CD8-positive, alpha-beta memory T cell (primary cell): ENCODE results near the gene ZSCAN31. TPM values are rescaled to one million over a fixed set of nuclear protein-coding genes. Genes with fewer than 3 reads are reported as not detected.

ENCODE experiments used
- CTCF ChIA-PET: fragments of 350-600 bp; sonication (Branson Sonifier 250); formaldehyde crosslinking; loops from one replicate; lab custom pipeline; 2021; ENCODE audit warnings: antibody characterized with exemption; lab: Charles Lee
- POLR2A ChIA-PET: fragments of 350-600 bp; sonication (Branson Sonifier 250); formaldehyde crosslinking; loops from one replicate; lab custom pipeline; 2021; ENCODE audit warnings: antibody characterized with exemption; lab: Charles Lee
- DNase-seq, 5 donors: peaks; one replicate each; pipeline versions ENCODE4 v3.0.0 to v3.0.0-alpha.2; 2020 to 2022; ENCODE audit warnings: mixed read lengths in 1 of 5
- H3K27ac ChIP-seq: one replicate; pipeline ENCODE4 v1.7.0; 2013; ENCODE audit warnings: low read depth, mild to moderate bottlenecking, low read length, moderate library complexity
- H3K27me3 ChIP-seq: 2 replicates; pipeline ENCODE4 v1.7.0; 2013; ENCODE audit warnings: low read length, mild to moderate bottlenecking; ENCODE audit not compliant: insufficient read depth, poor library complexity, severe bottlenecking
- H3K36me3 ChIP-seq: 2 replicates; pipeline ENCODE4 v1.7.0; 2013; ENCODE audit warnings: mild to moderate bottlenecking, low read length, moderate library complexity; ENCODE audit not compliant: insufficient read depth
- H3K4me1 ChIP-seq: 2 replicates; pipeline ENCODE4 v1.7.0; 2013; ENCODE audit warnings: mild to moderate bottlenecking, low read length, moderate library complexity; ENCODE audit not compliant: insufficient read depth
- H3K4me3 ChIP-seq: 2 replicates; pipeline ENCODE4 v1.7.0; 2013; ENCODE audit warnings: mild to moderate bottlenecking, low read length
- H3K9me3 ChIP-seq: 2 replicates; pipeline ENCODE4 v1.7.0; 2013; ENCODE audit warnings: mild to moderate bottlenecking, low read length
- H3K27ac Mint-ChIP-seq, 8 donors: one replicate each; pipeline ENCODE4 v1.8.0; 2020 to 2021; ENCODE audit warnings: mixed read lengths in 8 of 8, mild to moderate bottlenecking in 6 of 8, inconsistent platforms in 3 of 8, moderate library complexity in 3 of 8
- H3K27me3 Mint-ChIP-seq, 2 donors: one replicate each; pipeline ENCODE4 v1.8.0; 2020 to 2021; ENCODE audit warnings: mixed read lengths in 2 of 2, mild to moderate bottlenecking in 1 of 2, moderate library complexity in 1 of 2
- H3K36me3 Mint-ChIP-seq, 3 donors: one replicate each; pipeline ENCODE4 v1.8.0; 2020 to 2021; ENCODE audit warnings: mixed read lengths in 3 of 3, inconsistent platforms in 1 of 3, mild to moderate bottlenecking in 1 of 3
- H3K4me1 Mint-ChIP-seq, 3 donors: one replicate each; pipeline ENCODE4 v1.8.0; 2020 to 2021; ENCODE audit warnings: mixed read lengths in 3 of 3, inconsistent platforms in 1 of 3, mild to moderate bottlenecking in 1 of 3
- H3K4me3 Mint-ChIP-seq, 7 donors: one replicate each; pipeline ENCODE4 v1.8.0; 2020 to 2021; ENCODE audit warnings: mixed read lengths in 7 of 7, mild to moderate bottlenecking in 6 of 7, moderate library complexity in 4 of 7, inconsistent platforms in 2 of 7
- H3K9me3 Mint-ChIP-seq, 5 donors: one replicate each; pipeline ENCODE4 v1.8.0; 2020 to 2022; ENCODE audit warnings: mixed read lengths in 5 of 5, mild to moderate bottlenecking in 3 of 5, moderate library complexity in 2 of 5, inconsistent platforms in 1 of 5
- polyA plus RNA-seq: library from polyadenylated mRNA; unstranded; fragments of 300-500 nt; fragmentation: Illumina TruSeq; gene quantifications from one replicate; pipeline ENCODE4 v1.2.3, GENCODE V29; 2021
- total RNA-seq, 2 experiments: library from RNA; stranded (reverse); gene quantifications; one replicate each; pipeline ENCODE4 v1.2.3, GENCODE V29; 2021

Gene ZSCAN31
- total and polyA plus RNA-seq, 3 experiments from 2014 or later: 0.72 to 2.6 (median 1.1) TPM

DNA sequence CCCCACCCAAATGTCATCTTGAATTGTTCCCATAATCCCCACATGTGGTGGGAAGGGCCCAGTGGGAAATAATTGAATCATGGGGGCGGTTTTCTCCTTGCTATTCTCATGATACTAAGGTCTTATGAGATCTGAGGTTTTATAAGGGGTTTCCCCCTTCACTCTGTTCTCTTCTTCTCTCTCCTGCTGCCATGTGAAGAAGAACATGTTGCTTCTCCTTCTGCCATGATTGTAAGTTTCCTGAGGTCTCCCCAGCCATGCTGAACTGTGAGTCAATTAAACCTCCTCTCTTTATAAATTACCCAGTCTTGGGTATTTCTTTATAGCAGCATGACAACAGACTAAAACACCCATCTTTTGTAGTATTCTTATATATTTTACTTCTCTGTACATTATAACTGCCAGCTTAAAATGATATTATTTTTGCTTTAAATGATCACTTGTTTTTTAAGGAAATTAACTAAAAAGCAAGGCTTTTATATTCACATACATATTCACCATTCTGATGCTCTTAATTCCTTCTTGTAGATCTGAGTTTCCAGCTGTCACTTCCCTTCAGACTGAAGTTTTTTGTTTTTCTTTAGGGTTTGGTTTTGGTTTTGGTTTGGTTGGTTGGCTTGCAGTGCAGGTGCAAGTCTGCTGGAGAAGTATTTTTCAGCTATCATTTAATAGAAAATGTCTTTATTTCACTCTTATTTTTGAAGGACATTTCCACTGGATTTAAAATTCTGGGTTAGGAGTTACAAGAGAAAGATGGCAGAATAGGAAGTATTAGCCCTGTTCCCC, 4.6 kb upstream of the ZSCAN31 start:
- CTCF ChIA-PET: interaction anchor here (1.2 kb wide), 1 partner anchor 15 kb away, joined by 6 read pairs; no protein-coding TSS in a partner anchor
- H3K4me3 ChIP-seq: no peak overlapping the region
- no peak for DNase-seq
- H3K36me3 ChIP-seq: no peaks in the 10 kb centered on the region
- Mint-ChIP-seq H3K27ac (no peak overlapping the region), H3K36me3 (peaks cover 0 to 1% (median 0%) of the 10 kb centered on the region in 3 donors), H3K9me3 (peaks cover 0 to 9% (median 3%) of the 10 kb centered on the region in 5 donors), H3K4me1 (no peaks in the 10 kb centered on the region), H3K27me3 (peaks cover 9 to 24% of the 10 kb centered on the region in 2 donors), H3K4me3 (peak overlapping the region in 1 of 7 donors; percentile 46)
- POLR2A ChIA-PET: no interaction called here
- H3K4me1 ChIP-seq: peaks cover 13% of the 10 kb centered on the region
- H3K9me3 ChIP-seq: no peaks in the 10 kb centered on the region
- H3K27me3 ChIP-seq: peaks cover 3% of the 10 kb centered on the region
- H3K27ac ChIP-seq: no peak overlapping the region

DNA sequence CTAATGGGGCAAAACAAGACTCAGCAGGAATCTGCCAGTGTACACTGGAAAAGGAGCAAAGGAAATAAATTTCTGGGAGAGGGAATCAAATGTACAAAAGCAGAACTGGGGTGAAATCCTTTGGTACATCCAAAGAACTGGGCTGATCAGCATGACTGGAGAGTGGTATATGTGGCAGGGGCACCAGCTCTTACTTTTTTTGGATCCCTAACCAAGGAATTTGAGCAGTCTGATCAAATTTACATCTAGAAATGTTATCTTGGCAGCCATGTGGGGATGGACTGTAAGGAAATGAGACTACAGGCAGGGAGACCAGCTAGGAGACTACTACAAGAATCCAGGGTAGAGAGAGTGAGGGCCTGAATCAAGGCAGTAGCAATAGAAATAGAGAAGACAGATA, 1.2 kb upstream of the ZSCAN31 start:
- Mint-ChIP-seq H3K36me3 (peaks cover 0 to 1% (median 0%) of the 10 kb centered on the region in 3 donors), H3K4me3 (no peak overlapping the region), H3K9me3 (peaks cover 0 to 9% (median 3%) of the 10 kb centered on the region in 5 donors), H3K4me1 (peaks cover 1 to 8% (median 5%) of the 10 kb centered on the region in 3 donors), H3K27ac (no peak overlapping the region), H3K27me3 (peaks cover 3 to 5% of the 10 kb centered on the region in 2 donors)
- Histone ChIP-seq H3K4me3 (peak overlapping the region; percentile 80), H3K36me3 (no peaks in the 10 kb centered on the region), H3K9me3 (no peaks in the 10 kb centered on the region), H3K27ac (peak overlapping the region; percentile 96), H3K4me1 (peaks cover 21% of the 10 kb centered on the region), H3K27me3 (no peaks in the 10 kb centered on the region)
- POLR2A ChIA-PET: interaction anchor here (1.4 to 2.1 kb wide), 3 partner anchors 12 to 232 kb away, joined by 6 to 7 read pairs (median 7); partner anchors contain the start of gene ZKSCAN4
- no peak for DNase-seq
- CTCF ChIA-PET: interaction anchor here (0.8 to 1.8 kb wide), 3 partner anchors 13 to 56 kb away, joined by 3 to 8 read pairs (median 3); partner anchors contain the start of genes PGBD1 and ZKSCAN3

GRCh38 chr6:28336284-28337120, 554 bp upstream of the ZSCAN31 start:
- H3K36me3 Mint-ChIP-seq: peaks cover 0 to 1% (median 0%) of the 10 kb centered on the region in 3 donors
- H3K27ac ChIP-seq: peak overlapping the region; percentile 96
- H3K4me3 ChIP-seq: peak overlapping the region; percentile 80
- no peaks in the 10 kb centered on the region for H3K9me3 ChIP-seq
- no peaks in the 10 kb centered on the region for H3K36me3 ChIP-seq
- ChIA-PET POLR2A (interaction anchor here (0.6 to 2.1 kb wide), 8 partner anchors 13 to 524 kb away, joined by 3 to 14 read pairs (median 5); partner anchors contain the start of genes ZKSCAN4 and ZSCAN26), CTCF (interaction anchor here (0.7 to 1.8 kb wide), 4 partner anchors 13 to 195 kb away, joined by 3 to 11 read pairs (median 6); partner anchors contain the start of genes ZKSCAN3 and ZKSCAN8)
- H3K27me3 ChIP-seq: no peaks in the 10 kb centered on the region
- peaks cover 3% of the 10 kb centered on the region in 2 donors for H3K27me3 Mint-ChIP-seq
- peak in 4 of 5 donors; percentile 18 to 54 (median 33) for DNase-seq
- H3K4me1 ChIP-seq: peaks cover 21% of the 10 kb centered on the region
- no peak overlapping the region for H3K27ac Mint-ChIP-seq
- H3K4me1 Mint-ChIP-seq: peaks cover 1 to 8% (median 5%) of the 10 kb centered on the region in 3 donors
- H3K4me3 Mint-ChIP-seq: no peak overlapping the region
- H3K9me3 Mint-ChIP-seq: peaks cover 0 to 9% (median 3%) of the 10 kb centered on the region in 5 donors

DNA sequence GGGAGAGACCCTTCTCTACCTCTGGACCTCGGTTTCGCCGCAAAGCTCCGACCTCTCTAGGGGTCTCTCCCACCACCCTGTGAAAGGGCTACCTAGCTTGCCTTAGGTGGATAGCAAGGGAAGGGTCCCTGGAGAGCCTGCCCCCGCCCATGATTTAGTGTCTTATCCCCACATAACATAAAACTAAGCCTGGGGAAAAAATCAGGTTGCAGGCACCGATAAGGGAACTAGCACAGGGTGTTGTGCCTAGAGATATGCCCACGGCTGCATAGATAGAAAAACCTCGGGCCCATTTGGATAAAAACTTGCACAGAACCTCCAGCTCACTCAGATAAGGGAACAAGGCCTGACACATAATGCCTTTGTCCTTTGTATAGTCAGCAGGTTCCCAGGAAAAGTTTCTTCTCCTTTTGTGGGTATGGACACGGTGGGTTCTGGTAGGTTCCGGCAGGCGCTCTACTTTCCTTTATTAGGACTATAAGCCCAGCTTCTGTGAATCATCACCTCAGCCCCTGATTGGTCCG, 846 bp downstream of the ZSCAN31 start:
- Histone ChIP-seq H3K9me3 (no peaks in the 10 kb centered on the region), H3K27me3 (no peaks in the 10 kb centered on the region), H3K4me3 (peak overlapping the region; percentile 80), H3K36me3 (no peaks in the 10 kb centered on the region), H3K27ac (peak overlapping the region; percentile 96), H3K4me1 (peaks cover 21% of the 10 kb centered on the region)
- H3K27ac Mint-ChIP-seq: no peak overlapping the region
- no peaks in the 10 kb centered on the region for H3K36me3 Mint-ChIP-seq
- H3K27me3 Mint-ChIP-seq: peaks cover 0 to 2% of the 10 kb centered on the region in 2 donors
- CTCF ChIA-PET: interaction anchor here (0.9 to 1.5 kb wide), 4 partner anchors 15 to 438 kb away, joined by 3 to 11 read pairs (median 4); partner anchors contain the start of gene ZKSCAN3
- no peak for DNase-seq
- peaks cover 0 to 3% (median under 1%) of the 10 kb centered on the region in 5 donors for H3K9me3 Mint-ChIP-seq
- POLR2A ChIA-PET: interaction anchor here (0.8 to 2.1 kb wide), 9 partner anchors 14 to 504 kb away, joined by 3 to 14 read pairs (median 4); partner anchors contain the start of genes ZKSCAN4, ZKSCAN8 and ZSCAN26
- peaks cover 1 to 8% (median 5%) of the 10 kb centered on the region in 3 donors for H3K4me1 Mint-ChIP-seq
- no peak overlapping the region for H3K4me3 Mint-ChIP-seq

DNA sequence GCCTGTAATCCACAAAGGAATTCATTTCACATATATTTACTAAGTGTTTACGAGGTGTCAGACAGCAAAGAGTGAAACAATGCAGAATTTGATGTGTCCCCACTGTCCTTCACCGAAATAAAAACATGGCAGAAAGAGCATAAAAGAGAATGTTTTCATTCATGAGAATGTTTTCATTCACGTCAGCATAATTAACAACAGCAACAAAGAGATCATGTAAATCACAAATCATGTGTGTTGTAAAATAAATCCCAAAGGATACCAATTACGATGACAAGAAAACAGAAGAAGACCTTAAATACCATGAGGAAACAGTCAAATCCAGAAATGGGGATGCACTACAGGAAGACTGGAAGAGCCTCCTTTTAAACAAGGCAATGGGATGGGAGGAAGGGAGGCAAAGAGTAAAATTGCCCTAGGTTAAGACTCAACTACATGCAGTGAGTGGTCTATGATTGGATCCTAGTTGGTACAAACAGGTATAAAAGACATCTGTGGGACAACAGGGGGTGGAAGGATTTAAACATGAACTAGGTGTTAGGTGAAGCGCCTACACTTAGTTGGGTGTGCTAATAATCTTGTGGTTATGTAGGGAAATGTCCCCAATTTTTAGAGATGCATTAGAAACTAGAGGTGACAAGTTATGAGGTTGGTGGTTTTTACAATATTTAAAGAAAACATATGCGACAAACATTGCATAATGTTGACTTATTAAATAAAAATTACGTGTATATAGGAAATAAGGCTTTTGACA, 1.5 kb downstream of the ZSCAN31 start:
- ChIA-PET POLR2A (interaction anchor here (2.1 kb wide), 1 partner anchor 15 kb away, joined by 7 read pairs; no protein-coding TSS in a partner anchor), CTCF (interaction anchor here (0.8 to 1.3 kb wide), 4 partner anchors 15 to 437 kb away, joined by 3 to 6 read pairs (median 4); partner anchors contain the start of gene ZKSCAN3)
- no peaks in the 10 kb centered on the region for H3K27me3 Mint-ChIP-seq
- Histone ChIP-seq H3K27me3 (no peaks in the 10 kb centered on the region), H3K4me1 (peaks cover 21% of the 10 kb centered on the region), H3K9me3 (no peaks in the 10 kb centered on the region), H3K36me3 (no peaks in the 10 kb centered on the region), H3K4me3 (peak overlapping the region; percentile 80), H3K27ac (peak overlapping the region; percentile 96)
- no peak for DNase-seq
- peaks cover 1 to 8% (median 5%) of the 10 kb centered on the region in 3 donors for H3K4me1 Mint-ChIP-seq
- peaks cover 0 to 1% (median 0%) of the 10 kb centered on the region in 5 donors for H3K9me3 Mint-ChIP-seq
- H3K4me3 Mint-ChIP-seq: peak overlapping the region in 3 of 7 donors; percentile 1 to 37 (median 3)
- no peaks in the 10 kb centered on the region for H3K36me3 Mint-ChIP-seq
- peak overlapping the region in 1 of 8 donors; percentile 42 for H3K27ac Mint-ChIP-seq

DNA sequence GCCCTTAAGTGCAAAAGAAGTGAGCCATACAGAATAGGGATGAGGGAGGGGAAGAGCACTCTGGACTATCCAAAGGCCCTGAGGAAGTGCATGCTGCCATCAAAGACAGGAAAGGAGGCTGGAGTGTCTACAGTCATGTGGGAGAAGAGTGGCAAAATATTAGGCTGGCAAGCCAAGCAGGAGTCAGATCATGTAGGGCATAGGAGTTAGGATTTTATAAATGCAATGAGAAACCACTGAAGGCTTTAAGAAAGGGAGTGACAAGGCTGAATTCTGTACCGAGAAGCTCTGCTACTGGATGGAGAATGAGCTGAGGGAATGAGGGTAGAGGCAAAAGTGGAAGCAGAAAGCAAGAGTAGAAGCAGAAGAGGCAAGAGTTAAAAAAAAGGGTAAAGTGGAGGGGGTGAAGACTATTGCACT, 2.3 kb downstream of the ZSCAN31 start:
- POLR2A ChIA-PET: no interaction called here
- H3K27ac ChIP-seq: peak overlapping the region; percentile 96
- CTCF ChIA-PET: interaction anchor here (0.8 to 1.3 kb wide), 2 partner anchors 22 to 27 kb away, joined by 3 to 4 read pairs; no protein-coding TSS in a partner anchor
- Mint-ChIP-seq H3K36me3 (peaks cover 5% of the 10 kb centered on the region in 3 donors), H3K27me3 (no peaks in the 10 kb centered on the region), H3K4me1 (peaks cover 1 to 8% (median 5%) of the 10 kb centered on the region in 3 donors), H3K4me3 (no peak overlapping the region), H3K27ac (peak overlapping the region in 3 of 8 donors; percentile 2 to 78 (median 62)), H3K9me3 (peaks cover 4 to 8% (median 5%) of the 10 kb centered on the region in 5 donors)
- H3K4me1 ChIP-seq: peaks cover 21% of the 10 kb centered on the region
- no peaks in the 10 kb centered on the region for H3K9me3 ChIP-seq
- H3K36me3 ChIP-seq: no peaks in the 10 kb centered on the region
- DNase-seq: no peak
- no peaks in the 10 kb centered on the region for H3K27me3 ChIP-seq
- no peak overlapping the region for H3K4me3 ChIP-seq
